HK-2 (cell line): Measurements from ENCODE around the gene TMEM175.
"Not testable (repeated sequence)": the region's sequence is repeated elsewhere in the genome, so short reads cannot be mapped to it uniquely, and the experiment has no call there.

Source experiments
- DNase-seq: peaks from one replicate; pipeline ENCODE4 v3.0.0-alpha.2; 2018; ENCODE audit not compliant: unreplicated experiment

Gene TMEM175

DNA sequence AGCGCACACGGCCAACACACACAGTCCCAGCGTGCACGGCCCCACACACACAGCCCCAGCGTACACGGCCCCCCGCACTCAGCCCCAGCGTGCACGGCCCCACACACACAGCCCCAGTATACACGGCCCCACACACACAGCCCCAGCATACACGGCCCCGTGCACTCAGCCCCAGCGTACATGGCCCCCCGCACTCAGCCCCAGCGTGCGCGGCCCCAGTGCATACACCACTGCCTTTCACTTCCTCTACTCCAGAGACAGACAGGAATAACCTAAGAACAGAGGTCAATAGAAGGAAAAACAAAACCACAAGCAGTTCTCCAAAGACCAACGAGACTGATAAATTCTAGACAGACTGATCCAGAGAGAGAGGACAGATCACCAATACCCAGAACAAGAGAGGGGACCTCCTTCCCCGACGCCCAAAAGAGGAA lies 17.2 kb upstream of the TMEM175 start:
- no peak for DNase-seq

DNA sequence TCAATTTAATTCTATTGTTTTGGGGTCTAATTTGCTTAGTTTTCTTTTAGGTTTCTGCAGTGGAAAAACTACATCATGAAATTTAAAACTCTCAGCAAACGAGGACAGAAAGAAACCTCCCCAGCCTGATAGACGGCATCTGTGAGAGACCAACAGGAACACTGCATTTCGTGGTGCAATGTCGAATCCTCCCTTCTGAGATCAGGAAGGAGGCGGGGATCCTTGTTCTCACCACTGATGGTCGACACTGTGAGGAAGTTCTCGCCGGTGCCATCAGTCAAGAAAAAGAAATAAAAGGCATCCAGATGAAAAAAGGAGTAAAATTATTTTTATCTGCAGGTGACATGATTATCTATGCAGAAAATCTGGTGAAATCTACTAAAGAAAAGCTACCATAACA lies 16.7 kb upstream of the TMEM175 start:
- DNase-seq = no peak

DNA sequence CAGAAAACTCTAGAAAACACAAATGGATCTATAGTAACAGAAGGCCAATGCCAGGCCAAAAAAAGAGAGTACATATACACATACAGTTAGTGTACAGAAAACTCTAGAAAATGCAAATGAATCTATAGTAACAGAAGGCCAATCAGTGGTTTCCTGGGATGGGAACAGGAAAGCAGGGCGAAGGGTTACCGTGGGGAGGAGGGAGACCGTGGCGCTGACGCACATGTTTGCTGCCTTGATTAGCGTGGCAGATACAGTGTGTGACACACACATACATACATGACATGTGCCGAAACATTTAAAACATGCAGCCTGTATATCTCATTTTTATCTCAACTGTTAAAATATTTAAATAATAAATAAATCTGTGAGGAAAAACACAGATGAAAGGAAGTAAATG lies 14.8 kb upstream of the TMEM175 start:
- no peak for DNase-seq

DNA sequence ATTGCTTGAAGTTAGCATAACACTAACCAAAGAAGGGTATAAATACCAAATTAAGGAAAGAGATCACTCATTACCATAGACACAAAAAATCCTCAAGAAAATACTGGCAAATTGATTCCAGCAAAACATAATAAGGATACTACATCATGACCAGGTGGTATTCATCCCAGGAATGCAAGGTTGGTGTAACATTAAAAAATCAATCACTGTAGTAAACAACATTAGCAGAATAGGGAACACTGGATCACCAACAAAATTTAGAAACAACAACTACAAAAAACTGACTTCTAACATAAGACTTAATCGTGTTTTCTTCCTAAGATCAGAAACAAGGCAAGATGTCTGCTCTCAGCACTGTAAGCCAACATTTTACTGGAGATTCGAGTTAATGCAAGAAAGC lies 14.3 kb upstream of the TMEM175 start:
- DNase-seq = no peak

DNA sequence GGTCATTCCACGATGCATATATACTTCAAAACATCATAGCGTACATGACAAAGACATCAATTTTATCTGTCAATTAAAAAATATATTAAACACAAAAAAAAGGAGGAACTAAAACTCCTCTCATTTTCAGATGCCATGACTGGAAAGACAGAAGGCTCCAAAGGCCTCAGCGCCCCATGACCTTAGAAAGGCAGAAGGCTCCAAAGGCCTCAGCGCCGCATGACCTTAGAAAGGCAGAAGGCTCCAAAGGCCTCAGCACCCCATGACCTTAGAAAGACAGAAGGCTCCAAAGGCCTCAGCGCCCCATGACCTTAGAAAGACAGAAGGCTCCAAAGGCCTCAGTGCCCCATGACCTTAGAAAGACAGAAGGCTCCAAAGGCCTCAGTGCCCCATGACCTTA lies 13.7 kb upstream of the TMEM175 start:
- not testable (repeated sequence) for DNase-seq

DNA sequence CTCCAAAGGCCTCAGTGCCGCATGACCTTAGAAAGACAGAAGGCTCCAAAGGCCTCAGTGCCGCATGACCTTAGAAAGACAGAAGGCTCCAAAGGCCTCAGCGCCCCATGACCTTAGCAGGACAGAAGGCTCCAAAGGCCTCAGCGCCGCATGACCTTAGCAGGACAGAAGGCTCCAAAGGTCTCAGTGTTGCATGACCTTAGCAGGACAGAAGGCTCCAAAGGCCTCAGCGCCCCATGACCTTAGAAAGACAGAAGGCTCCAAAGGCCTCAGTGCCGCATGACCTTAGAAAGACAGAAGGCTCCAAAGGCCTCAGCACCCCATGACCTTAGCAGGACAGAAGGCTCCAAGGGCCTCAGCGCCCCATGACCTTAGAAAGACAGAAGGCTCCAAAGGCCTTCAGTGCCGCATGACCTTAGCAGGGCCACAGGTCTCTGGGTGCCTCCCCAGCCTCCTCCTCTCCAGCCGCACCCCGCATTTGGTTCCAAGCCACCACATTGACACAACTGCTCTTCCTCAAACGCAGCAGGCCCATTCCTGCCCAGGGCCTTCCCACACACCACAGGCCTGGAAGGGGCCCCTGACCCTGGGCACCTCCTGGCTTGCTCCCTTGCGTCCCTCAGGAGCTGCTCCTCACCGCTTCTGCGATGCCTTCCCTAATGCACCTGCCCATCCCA lies 13.1 kb upstream of the TMEM175 start:
- not testable (repeated sequence) for DNase-seq

DNA sequence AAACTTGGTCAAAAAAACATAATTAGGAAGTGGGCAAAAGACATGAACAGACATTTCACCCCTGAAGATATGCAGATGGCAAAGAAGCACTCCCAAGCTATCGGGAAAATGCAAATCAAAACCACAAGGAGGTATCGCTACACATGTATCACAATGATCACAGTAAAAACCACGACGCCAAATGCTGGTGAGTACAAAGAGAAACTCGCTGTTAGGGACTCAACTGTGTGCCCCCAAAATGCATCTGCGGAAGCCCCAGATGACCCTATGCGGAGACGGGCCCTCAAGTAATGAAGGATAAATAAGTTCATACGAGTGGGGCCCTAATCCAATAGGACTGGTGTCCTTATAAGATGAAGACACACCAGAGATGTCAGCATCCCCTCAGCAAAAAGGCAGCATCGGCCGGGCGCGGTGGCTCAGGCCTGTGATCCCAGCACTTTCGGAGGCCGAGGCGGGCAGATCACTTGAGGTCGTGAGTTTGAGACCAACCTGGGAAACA lies 10.4 kb upstream of the TMEM175 start:
- no peak for DNase-seq

DNA sequence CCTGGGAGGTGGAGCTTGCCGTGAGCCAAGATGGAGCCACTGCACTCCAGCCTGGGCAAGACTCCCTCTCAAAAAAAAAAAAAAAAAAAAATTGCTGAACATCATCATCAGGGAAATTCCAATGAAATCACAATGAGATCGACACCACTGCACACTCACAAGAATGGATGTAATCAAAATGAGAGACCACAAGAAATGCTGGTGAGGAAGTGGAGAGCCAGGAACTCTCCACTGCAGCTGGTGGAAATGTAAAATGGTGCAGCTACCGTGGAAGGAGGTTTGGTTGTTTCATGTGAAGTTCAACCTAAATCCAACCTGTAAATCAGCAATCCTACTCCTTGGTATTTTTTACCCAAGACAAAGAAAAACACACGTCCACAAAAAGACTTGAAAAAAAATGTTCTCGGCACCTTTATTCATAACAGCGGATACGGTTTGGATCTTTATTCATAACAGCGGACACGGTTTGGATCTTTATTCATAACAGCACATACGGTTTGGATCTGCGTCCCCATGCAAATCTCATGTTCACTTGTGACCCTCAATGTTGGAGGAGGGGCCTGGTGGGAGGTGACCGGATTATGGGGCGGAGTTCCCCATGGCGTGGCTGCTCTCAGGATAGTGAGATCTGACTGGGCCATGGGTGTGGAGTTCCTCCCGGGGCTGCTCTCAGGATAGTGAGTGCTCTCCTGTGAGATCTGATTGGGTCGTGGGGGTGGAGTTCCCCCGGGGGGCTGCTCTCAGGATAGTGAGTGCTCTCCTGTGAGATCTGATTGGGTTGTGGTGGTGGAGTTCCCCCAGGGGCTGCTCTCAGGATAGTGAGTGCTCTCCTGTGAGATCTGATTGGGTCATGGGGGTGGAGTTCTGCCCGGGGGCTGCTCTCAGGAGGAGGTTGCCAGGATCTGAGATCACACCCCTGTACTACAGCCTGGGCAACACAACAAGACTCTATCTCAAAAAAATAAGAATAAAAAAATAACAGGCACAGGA lies 7.9 kb upstream of the TMEM175 start:
- DNase-seq = no peak

DNA sequence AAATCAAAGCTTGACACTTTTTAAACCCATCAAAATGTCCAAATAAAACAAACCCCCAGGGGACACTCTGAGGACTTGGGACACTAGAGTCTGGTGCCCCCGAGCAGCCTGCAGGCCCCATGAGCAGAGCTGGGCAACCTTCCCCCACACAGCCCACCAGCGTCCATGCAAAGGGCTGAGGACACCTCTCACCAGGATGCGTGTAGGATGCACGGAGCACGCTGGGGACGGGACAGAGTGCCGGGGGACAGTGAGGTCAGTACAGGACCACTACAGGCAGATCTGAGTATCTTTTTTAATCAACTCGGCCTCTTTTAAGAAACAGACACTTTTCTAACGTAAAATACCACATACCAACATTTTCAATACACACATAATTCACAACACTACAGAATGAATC lies 7.1 kb upstream of the TMEM175 start:
- DNase-seq = no peak

DNA sequence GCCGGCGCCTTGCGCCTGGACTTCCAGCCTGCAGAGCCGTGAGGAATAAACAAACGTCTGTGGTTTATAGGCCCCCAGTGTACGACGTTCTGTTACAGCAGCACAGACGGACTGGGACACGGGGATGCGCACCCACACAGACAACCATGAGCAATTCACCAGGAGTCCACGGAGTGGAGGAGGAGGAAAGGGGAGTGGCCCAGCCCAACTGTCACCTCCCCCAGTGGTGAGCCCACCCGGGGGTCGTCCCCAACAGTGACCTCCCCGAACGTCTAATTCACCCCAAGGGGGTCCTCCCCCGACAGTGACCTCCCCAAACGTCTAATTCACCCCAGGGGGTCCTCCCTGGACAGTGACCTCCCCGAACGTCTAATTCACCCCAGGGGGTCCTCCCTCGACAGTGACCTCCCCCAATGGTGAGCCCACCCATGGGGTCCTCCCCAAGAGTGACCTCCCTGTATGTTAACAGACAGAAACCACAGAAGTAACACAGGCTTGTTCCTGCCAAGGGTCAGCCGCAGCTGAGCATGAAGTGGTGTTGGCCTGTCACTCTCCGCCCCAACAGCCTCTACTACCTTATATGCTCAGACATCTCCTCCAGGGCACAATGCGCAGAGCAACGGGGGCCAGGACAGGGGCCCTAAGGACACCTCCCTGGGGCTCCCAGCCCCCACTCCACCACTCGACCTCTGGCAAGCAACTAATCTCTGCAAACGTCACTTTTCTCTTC lies 6.3 kb upstream of the TMEM175 start:
- no peak for DNase-seq

DNA sequence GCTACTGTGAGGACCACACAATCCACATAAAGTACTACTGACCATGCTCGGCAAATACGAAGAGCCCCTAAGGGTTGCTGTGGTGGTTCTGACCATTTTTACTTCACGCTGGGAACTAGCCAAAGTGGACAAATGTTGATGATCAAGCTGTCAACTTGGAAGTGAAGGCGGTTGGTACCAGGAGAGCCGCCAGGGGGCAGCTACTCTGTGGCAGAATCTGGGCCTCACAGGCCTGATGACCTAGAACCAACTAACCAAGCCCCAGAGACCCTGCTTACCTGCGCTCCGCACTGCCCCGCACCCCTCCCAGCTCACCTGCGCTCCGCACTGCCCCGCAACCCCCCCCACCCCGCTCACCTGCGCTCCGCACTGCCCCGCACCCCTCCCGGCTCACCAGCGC lies 5.7 kb upstream of the TMEM175 start:
- no peak for DNase-seq

DNA sequence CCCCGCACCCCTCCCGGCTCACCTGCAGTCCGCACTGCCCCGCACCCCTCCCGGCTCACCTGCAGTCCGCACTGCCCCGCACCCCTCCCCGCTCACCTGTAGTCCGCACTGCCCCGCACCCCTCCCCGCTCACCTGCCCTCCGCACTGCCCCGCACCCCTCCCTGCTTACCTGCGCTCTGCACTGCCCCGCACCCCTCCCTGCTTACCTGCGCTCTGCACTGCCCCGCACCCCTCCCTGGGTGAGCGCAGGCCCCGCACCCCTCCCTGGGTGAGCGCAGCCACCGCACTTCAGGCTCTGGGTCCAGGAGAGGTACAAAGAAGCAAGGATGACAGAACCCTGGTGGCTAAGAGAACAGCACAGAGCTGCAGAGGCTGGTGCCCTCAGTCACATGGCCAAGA lies 4.7 kb upstream of the TMEM175 start:
- DNase-seq = not testable (repeated sequence)

DNA sequence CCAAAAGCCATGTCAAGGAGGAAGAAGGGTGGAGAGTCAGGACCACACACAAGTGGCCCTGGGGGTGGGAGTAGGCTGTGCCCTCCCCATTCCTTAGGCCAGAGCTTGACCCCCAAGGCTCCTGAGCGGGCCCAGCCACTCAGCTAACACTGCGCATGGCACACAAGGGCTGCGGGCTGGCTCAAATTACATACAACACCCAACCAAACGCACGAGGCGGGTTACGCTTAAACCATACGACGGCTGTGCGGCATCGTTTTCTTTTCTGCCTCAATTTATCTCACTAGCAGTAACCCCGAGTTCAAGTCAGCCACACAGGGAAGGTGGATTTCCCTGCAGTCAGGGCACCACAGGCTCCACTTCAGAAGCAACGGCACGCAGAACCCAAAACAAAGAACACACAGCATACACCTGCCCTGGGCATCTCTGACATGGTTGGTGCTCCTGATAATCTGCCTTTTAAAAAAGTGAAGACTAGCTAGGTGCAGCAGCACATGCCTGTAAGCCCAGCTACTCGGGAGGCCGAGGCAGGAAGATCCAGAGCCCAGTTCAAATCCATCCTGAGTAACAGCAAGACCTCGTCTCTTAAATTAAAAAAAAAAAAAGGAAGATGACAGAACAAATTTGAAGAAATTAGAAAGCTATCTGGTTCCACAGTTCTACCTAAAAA lies 3.0 kb upstream of the TMEM175 start:
- no peak for DNase-seq

DNA sequence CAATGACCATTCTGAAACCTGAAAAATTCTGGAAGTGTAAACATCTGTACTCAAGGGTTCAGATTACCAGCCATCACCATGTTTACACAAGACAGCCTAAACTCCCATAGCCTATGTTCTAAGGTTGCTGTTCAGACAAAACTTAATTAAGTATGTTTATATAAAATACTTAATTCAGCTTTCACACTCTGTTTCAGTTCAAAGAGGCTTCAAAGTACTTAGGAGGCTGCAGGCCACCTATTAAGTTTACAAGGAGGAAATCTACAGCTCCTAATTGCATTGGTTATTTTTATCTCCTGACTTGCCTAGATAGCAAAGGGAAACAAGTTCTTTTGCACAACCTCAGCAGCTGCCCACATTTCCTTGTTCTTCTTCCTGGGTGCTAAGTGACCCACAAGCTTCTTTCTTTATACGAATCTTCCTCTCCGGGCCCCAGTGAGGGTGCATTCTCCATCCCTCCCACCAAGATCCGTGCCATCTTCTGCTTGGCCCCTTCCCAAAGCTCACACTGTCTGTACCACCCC lies 2.2 kb upstream of the TMEM175 start:
- no peak for DNase-seq

DNA sequence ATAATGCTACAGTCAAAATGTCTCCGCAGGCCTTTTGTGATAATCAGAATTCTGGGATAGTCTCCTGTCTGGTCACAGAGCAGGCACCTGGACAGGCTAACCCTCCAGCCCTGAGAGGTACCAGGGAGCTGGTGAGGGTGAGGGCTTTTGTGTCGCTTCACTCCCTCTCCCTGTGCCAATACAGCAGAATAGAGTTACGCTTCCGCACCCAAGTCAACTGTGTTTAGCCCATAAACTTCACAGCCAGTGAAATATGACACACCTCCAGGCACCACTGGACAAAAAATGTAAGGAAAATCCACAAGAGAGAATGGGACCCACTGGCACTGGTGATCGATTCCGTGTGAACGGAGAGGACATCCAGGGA lies 1.4 kb upstream of the TMEM175 start:
- peak; percentile 15 for DNase-seq

DNA sequence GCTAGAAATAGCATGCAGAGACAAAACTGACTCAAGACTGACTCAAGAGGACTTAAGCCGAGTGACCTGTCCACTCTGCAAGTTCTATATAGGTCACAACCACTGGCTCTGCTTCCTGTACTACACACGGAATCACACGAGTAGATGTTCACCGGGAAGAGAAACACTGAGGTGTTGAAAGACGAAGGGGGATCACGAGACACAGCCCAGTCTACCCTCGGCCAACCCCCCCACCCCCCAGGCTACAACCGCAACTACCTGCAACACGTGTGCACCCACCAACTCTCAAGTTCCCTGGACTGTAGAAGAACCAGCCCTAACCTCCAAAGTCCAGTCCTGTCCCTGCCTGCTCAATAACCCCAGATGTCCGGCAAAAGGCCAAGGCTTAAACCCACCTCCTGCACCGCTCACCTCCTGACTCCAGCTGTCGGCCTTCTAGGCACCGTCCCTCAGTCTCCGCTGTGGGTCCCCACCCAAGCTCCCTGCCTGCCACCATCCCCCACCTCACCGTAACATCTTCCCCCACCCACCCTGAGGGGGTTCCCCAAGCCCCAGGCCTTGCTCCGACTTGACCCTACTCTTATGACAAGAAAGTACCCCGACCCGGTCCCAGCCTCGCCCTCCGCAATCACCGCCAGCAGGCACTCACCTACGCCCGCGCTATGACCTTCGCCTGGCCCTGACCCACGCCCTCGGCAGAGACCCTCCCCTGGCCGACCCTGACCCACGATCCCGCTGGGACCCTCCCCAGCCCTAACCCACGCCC lies 883 bp upstream of the TMEM175 start:
- DNase-seq = peak; percentile 35

DNA sequence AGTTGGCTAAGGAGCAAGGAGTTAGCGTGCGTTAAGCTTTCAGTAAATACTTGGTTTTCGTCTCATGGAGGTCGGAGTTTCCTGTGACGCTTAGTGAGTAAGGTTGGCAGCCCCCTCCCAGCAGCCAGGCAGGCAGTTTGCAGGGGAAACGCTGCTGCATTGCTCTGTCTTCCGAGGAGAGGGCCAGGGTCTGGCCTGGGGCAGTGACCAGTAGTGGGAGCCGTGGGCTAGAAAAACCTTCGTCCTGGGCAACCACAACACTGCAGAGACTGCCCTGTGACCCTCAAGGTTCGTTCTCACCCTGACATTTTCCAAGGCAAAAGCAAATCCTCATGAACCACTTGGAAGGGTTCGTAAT lies 432 bp downstream of the TMEM175 start:
- no peak for DNase-seq

DNA sequence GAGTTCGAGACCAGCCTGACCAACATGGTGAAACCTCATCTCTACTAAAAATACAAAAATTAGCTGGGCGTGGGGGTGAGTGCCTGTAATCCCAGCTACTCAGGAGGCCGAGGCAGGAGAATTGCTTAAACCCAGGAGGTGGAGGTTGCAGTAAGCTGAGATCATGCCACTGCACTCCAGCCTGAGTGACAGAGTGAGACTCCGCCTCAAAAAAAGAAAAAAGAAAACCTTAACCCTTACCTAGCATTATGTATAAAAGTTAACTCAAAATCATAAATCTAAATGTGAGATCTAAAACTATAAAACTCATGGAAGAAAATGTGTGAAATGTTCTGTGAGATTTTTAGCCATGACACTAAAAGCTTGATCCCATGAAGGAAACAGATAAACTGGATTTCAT lies 7.2 kb downstream of the TMEM175 start:
- DNase-seq = not testable (repeated sequence)

DNA sequence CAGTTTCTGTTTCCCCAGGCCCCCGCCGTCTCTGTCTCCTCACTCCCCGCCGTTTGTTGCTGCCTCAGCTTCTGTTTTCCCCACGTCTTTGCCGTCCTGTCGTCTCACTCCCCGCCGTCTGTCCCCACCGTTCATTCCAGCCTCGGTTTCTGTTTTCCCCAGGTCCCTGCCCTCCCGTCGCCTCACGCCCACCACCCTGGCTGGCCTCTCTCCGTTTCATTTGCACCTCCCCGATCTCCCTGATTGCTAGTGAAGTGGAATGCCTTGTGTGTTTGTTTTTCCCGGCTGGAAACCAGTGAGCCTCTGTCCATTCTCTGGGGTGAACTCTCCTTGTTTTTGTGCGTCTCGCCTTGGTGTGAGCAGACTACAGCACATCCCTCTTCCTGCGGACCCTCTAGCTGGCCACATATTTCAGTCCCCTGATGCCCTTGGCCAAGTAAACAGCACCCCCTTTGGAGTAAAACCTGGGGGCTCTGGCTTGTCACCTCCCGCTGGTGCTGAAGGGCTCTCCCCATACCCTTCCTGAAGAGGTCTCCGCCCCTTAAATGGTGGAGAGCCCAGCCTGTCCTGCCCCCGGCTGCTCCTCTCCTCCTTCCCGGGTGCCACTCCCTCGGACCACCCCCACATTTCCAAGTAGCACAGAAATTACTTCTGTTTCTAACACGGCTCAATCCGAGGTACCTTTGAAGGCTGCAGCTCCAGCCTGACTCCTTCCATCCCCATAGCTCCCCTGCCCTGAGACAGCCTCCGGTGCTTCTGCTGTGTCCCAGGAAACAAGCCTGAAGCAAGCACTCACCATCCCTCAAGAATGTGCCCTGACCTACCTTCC lies 13.2 kb downstream of the TMEM175 start:
- DNase-seq = no peak

DNA sequence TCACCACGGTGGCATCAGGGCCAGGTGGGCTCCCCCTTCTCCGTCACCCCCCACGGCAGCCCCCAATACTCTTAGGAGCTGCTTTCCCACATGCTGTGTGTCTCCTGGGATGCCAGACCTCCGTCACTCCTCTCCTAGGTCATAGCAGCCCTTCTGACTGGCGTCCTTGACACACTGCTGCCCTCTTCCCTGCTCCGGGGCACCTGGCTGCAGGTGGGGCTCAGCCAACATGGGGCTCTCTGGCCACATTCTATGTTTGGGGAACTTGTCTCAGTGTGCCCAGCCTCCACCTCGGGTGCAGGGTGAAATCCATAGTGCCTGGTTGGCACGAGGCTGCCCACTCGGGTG lies 13.8 kb downstream of the TMEM175 start:
- no peak for DNase-seq
